WTC11 (cell line): ENCODE results near the gene WBP1L. TPM values are rescaled to one million over a fixed set of nuclear protein-coding genes. Genes with fewer than 3 reads are reported as not detected.

ENCODE experiments used
- ATAC-seq: fragments of 200-7000 bp; cut with Tn5 transposase; 2 replicates; pipeline ENCODE4 v1.10.0; 2021; ENCODE audit warnings: mild to moderate bottlenecking, moderate library complexity
- CTCF ChIA-PET: fragments of 300-600 bp; sonication (Branson Sonifier 250); formaldehyde crosslinking; loops from one replicate; lab custom pipeline; 2021; ENCODE audit warnings: antibody characterized with exemption; lab: Charles Lee
- POLR2A ChIA-PET: fragments of 350-600 bp; sonication (Branson Sonifier 250); formaldehyde crosslinking; loops from one replicate; lab custom pipeline; 2021; ENCODE audit warnings: antibody characterized with exemption; lab: Charles Lee
- DNase-seq: peaks from one replicate; pipeline ENCODE4 v3.0.0; 2021; ENCODE audit warnings: low spot score
- H3K27ac Mint-ChIP-seq: 2 replicates; pipeline ENCODE4 v1.8.0; 2021; ENCODE audit warnings: mixed read lengths
- H3K27me3 Mint-ChIP-seq: 2 replicates; pipeline ENCODE4 v1.8.0; 2021; ENCODE audit warnings: low read depth, mild to moderate bottlenecking, moderate library complexity, mixed read lengths
- H3K36me3 Mint-ChIP-seq: 2 replicates; pipeline ENCODE4 v1.8.0; 2021; ENCODE audit warnings: mixed read lengths
- H3K4me1 Mint-ChIP-seq: 2 replicates; pipeline ENCODE4 v1.8.0; 2022; ENCODE audit warnings: mixed read lengths
- H3K4me3 Mint-ChIP-seq: 2 replicates; pipeline ENCODE4 v1.8.0; 2021; ENCODE audit warnings: mild to moderate bottlenecking, moderate library complexity, mixed read lengths
- H3K9me3 Mint-ChIP-seq: 2 replicates; pipeline ENCODE4 v1.8.0; 2021; ENCODE audit warnings: mixed read lengths
- CREB1 ChIP-seq: sonication (generic); formaldehyde crosslinking; IDR thresholded peaks from 2 replicates; pipeline ENCODE4 v1.8.0; 2023; ENCODE audit warnings: mild to moderate bottlenecking, missing genetic modification reagents
- EMX1 ChIP-seq: fragments of 250-450 bp; sonication (Bioruptor Pico); IDR thresholded peaks from 2 replicates; pipeline ENCODE4 v1.8.0; 2021; ENCODE audit warnings: mild to moderate bottlenecking
- ESRRA ChIP-seq: sonication (generic); formaldehyde crosslinking; IDR thresholded peaks from 2 replicates; pipeline ENCODE4 v1.8.1; 2022; ENCODE audit warnings: mild to moderate bottlenecking, missing genetic modification reagents, borderline replicate concordance
- GABPB1 ChIP-seq: sonication (generic); formaldehyde crosslinking; IDR thresholded peaks from 2 replicates; pipeline ENCODE4 v1.8.1; 2023; ENCODE audit warnings: mild to moderate bottlenecking, missing genetic modification reagents
- MXD4 ChIP-seq: fragments of 250-450 bp; sonication (Bioruptor Pico); IDR thresholded peaks from 2 replicates; pipeline ENCODE4 v1.8.0; 2021; ENCODE audit warnings: mild to moderate bottlenecking, moderate library complexity, borderline replicate concordance
- NFE2L1 ChIP-seq: sonication (generic); formaldehyde crosslinking; IDR thresholded peaks from 2 replicates; pipeline ENCODE4 v1.8.1; 2023; ENCODE audit warnings: missing genetic modification reagents
- NR1H2 ChIP-seq: sonication (generic); formaldehyde crosslinking; IDR thresholded peaks from 2 replicates; pipeline ENCODE4 v1.9.0; 2021; ENCODE audit warnings: mild to moderate bottlenecking, moderate library complexity, missing genetic modification reagents
- NR3C1 ChIP-seq: sonication (generic); formaldehyde crosslinking; conservative IDR thresholded peaks from 2 replicates; pipeline ENCODE4 v1.8.1; 2023; ENCODE audit warnings: low read depth, mild to moderate bottlenecking, missing genetic modification reagents
- RORB ChIP-seq: fragments of 250-450 bp; sonication (Bioruptor Pico); IDR thresholded peaks from 2 replicates; pipeline ENCODE4 v1.9.0; 2021; ENCODE audit warnings: mild to moderate bottlenecking
- ZNF121 ChIP-seq: sonication (generic); formaldehyde crosslinking; IDR thresholded peaks from 2 replicates; pipeline ENCODE4 v1.8.0; 2023; ENCODE audit warnings: missing genetic modification reagents
- ZSCAN18 ChIP-seq: fragments of 250-450 bp; sonication (Bioruptor Pico); IDR thresholded peaks from 2 replicates; pipeline ENCODE4 v2.1.2; 2022; ENCODE audit warnings: mild to moderate bottlenecking, moderate library complexity
- total RNA-seq: library from RNA; stranded (reverse); gene quantifications from 3 replicates; pipeline ENCODE4 v1.2.3, GENCODE V29; 2021
- TF ChIP-seq, protein P1 (sequence below): sonication (generic); formaldehyde crosslinking; IDR thresholded peaks from 2 replicates; pipeline ENCODE4 v1.8.0; 2023; ENCODE audit warnings: missing genetic modification reagents, mild to moderate bottlenecking, borderline replicate concordance
- TF ChIP-seq, protein P2 (sequence below): sonication (generic); formaldehyde crosslinking; IDR thresholded peaks from 2 replicates; pipeline ENCODE4 v1.8.0; 2023; ENCODE audit warnings: missing genetic modification reagents

The WBP1L gene
- total RNA-seq, 1 experiment from 2014 or later = 26.8 TPM

GRCh38 chr10:102814453-102814871 lies 70.7 kb downstream of the WBP1L start (continued):
- TF ChIP-seq, protein P1, sequence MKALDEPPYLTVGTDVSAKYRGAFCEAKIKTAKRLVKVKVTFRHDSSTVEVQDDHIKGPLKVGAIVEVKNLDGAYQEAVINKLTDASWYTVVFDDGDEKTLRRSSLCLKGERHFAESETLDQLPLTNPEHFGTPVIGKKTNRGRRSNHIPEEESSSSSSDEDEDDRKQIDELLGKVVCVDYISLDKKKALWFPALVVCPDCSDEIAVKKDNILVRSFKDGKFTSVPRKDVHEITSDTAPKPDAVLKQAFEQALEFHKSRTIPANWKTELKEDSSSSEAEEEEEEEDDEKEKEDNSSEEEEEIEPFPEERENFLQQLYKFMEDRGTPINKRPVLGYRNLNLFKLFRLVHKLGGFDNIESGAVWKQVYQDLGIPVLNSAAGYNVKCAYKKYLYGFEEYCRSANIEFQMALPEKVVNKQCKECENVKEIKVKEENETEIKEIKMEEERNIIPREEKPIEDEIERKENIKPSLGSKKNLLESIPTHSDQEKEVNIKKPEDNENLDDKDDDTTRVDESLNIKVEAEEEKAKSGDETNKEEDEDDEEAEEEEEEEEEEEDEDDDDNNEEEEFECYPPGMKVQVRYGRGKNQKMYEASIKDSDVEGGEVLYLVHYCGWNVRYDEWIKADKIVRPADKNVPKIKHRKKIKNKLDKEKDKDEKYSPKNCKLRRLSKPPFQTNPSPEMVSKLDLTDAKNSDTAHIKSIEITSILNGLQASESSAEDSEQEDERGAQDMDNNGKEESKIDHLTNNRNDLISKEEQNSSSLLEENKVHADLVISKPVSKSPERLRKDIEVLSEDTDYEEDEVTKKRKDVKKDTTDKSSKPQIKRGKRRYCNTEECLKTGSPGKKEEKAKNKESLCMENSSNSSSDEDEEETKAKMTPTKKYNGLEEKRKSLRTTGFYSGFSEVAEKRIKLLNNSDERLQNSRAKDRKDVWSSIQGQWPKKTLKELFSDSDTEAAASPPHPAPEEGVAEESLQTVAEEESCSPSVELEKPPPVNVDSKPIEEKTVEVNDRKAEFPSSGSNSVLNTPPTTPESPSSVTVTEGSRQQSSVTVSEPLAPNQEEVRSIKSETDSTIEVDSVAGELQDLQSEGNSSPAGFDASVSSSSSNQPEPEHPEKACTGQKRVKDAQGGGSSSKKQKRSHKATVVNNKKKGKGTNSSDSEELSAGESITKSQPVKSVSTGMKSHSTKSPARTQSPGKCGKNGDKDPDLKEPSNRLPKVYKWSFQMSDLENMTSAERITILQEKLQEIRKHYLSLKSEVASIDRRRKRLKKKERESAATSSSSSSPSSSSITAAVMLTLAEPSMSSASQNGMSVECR (CRISPR knock-in tag) = no peak
- TF ChIP-seq ZSCAN18 (CRISPR knock-in tag) = no peak
- no peak for TF ChIP-seq NR1H2 (CRISPR knock-in tag)
- TF ChIP-seq EMX1 = no peak

GRCh38 chr10:102814873-102815661 lies 71.3 kb downstream of the WBP1L start:
- Mint-ChIP-seq H3K4me3 (no peak overlapping the region), H3K36me3 (peaks cover 6% of the 10 kb centered on the region; the same call in 1 of the 2 replicates), H3K27me3 (no peaks in the 10 kb centered on the region), H3K27ac (peak overlapping the region; percentile 89), H3K4me1 (peaks cover 16% of the 10 kb centered on the region), H3K9me3 (no peaks in the 10 kb centered on the region)
- DNase-seq = no peak
- CTCF ChIA-PET = interaction anchor here (1.0 kb wide), 1 partner anchor 62 kb away, joined by 4 read pairs; no protein-coding TSS in a partner anchor
- peak; percentile 62 for ATAC-seq
- TF ChIP-seq ESRRA (CRISPR knock-in tag) (no peak), GABPB1 (peak; percentile 60; the same call in 1 of the 2 replicates)
- TF ChIP-seq, all 79 proteins: peak for 1
- POLR2A ChIA-PET = no interaction called here

DNA sequence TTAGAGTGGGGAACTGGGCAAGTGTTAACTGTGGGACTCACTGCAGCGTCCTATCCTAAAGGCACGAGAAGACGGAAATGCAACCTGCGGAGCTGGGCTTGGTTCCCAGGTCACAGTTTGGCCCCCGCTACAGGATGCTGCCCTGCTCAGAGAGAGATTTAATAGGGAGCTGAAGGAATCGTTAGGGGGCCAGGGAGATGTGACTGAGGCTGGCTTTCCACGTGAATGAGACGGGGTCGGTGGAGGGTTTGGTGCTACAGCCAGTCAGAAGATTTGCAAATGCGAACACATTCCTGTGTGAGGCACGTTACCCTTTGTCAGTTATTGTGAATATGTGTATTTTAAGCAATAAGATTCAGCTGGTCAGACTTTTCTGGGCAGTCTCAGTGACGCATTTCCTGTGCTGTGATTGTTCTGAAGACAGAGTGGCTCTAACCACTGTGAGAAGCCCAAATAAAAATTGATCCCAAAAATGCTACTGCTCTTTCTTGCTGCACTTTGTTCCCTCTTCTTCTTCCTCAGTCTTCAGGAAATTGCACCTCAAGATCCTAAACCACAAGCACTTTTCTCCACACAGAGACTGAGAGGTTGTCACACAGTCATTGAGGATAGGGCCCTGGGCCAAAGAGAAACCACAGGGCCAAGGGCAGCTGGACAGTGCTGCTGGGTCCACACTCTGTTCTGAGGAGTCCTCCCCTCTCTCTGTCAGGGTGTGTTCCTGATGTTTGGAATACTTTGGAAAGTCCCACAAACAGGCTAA lies 72.2 kb downstream of the WBP1L start:
- peaks cover 16% of the 10 kb centered on the region for H3K4me1 Mint-ChIP-seq
- TF ChIP-seq CREB1 (CRISPR knock-in tag) (no peak), ZNF121 (CRISPR knock-in tag) (peak; percentile 59; the same call in 1 of the 2 replicates)
- DNase-seq = no peak
- no peaks in the 10 kb centered on the region for H3K9me3 Mint-ChIP-seq
- H3K27ac Mint-ChIP-seq = peak overlapping the region; percentile 89
- H3K36me3 Mint-ChIP-seq = peaks cover 6% of the 10 kb centered on the region; the same call in 1 of the 2 replicates
- ATAC-seq = peak; percentile 60
- POLR2A ChIA-PET = no interaction called here
- no peaks in the 10 kb centered on the region for H3K27me3 Mint-ChIP-seq
- H3K4me3 Mint-ChIP-seq = no peak overlapping the region
- CTCF ChIA-PET = interaction anchor here (1.0 kb wide), 1 partner anchor 63 kb away, joined by 4 read pairs; no protein-coding TSS in a partner anchor

GRCh38 chr10:102817175-102817574 lies 73.4 kb downstream of the WBP1L start:
- POLR2A ChIA-PET = no interaction called here
- peaks cover 3% of the 10 kb centered on the region; the same call in 1 of the 2 replicates for H3K36me3 Mint-ChIP-seq
- CTCF ChIA-PET = interaction anchor here (0.6 to 0.7 kb wide), 2 partner anchors 64 to 83 kb away, joined by 4 to 6 read pairs; no protein-coding TSS in a partner anchor

More at GRCh38 chr10:102817175-102817574, 73.4 kb downstream of the WBP1L start:
- no peak for DNase-seq
- Mint-ChIP-seq H3K27ac (no peak overlapping the region), H3K9me3 (no peaks in the 10 kb centered on the region), H3K4me3 (no peak overlapping the region), H3K4me1 (peaks cover 16% of the 10 kb centered on the region), H3K27me3 (no peaks in the 10 kb centered on the region)
- TF ChIP-seq NR3C1 (CRISPR knock-in tag) (no peak), ZNF121 (CRISPR knock-in tag) (peak; percentile 65; the same call in 1 of the 2 replicates), NFE2L1 (CRISPR knock-in tag) (no peak), RORB (no peak), MXD4 (no peak)
- TF ChIP-seq, protein P2, sequence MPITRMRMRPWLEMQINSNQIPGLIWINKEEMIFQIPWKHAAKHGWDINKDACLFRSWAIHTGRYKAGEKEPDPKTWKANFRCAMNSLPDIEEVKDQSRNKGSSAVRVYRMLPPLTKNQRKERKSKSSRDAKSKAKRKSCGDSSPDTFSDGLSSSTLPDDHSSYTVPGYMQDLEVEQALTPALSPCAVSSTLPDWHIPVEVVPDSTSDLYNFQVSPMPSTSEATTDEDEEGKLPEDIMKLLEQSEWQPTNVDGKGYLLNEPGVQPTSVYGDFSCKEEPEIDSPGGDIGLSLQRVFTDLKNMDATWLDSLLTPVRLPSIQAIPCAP (CRISPR knock-in tag) = no peak
- ATAC-seq = no peak
